HepG2 (cell line): Measurements from ENCODE around the gene UTP20. TPM values are rescaled to one million over a fixed set of nuclear protein-coding genes. Genes with fewer than 3 reads are reported as not detected.
A peak's percentile ranks its signal among the peaks of the same experiment; 100 is the strongest.
"Not testable (repeated sequence)": the region's sequence is repeated elsewhere in the genome, so short reads cannot be mapped to it uniquely, and the experiment has no call there.

Experiments used
- ATAC-seq: fragments of 200-7000 bp; cut with Tn5 transposase; 3 replicates; pipeline ENCODE4 v1.9.1; 2020; ENCODE audit warnings: mild to moderate bottlenecking, moderate library complexity
- BruUV-seq: library from RNA; stranded (reverse); fragments of 400-500 nt; replicated peaks from 2 replicates; lab custom pipeline; 2021; lab: Mats Ljungman, UMichigan
- CTCF ChIA-PET: fragments of 300-600 bp; formaldehyde crosslinking; extraction: SDS; loops from one replicate; lab custom pipeline; 2021; ENCODE audit warnings: low total read pairs, inconsistent platforms, low intra/inter-chr PET ratio; lab: Yijun Ruan, JAX
- POLR2A ChIA-PET: fragments of 350-600 bp; sonication (Branson Sonifier 250); formaldehyde crosslinking; loops from one replicate; lab custom pipeline; 2020; ENCODE audit warnings: antibody characterized with exemption, inconsistent platforms; lab: Yijun Ruan, JAX
- DNase-seq: peaks from one replicate; pipeline ENCODE4 v3.0.0-alpha.2; 2015; ENCODE audit warnings: low spot score
- FAIRE-seq: peaks from 3 replicates; lab custom pipeline; 2011; peaks lifted over from hg19 to GRCh38; lab: Jason Lieb, UNC
- H2AFZ ChIP-seq: one replicate; pipeline ENCODE4 v1.6.1; 2011; ENCODE audit warnings: low read length, inconsistent platforms
- H3K27ac ChIP-seq: fragments of 300-600 bp; 3 replicates; pipeline ENCODE4 v1.8.0; 2011; ENCODE audit warnings: mixed run types, mild to moderate bottlenecking, mixed read lengths, low read length, inconsistent platforms; ENCODE audit not compliant: insufficient read depth; ENCODE audit errors: extremely low read length
- H3K27me3 ChIP-seq, 2 experiments: fragments of 200-600 bp in 1 of 2; 2 replicates in 1 of 2; 3 replicates in 1 of 2; pipeline versions ENCODE4 v1.6.0 to v1.8.0; 2011; ENCODE audit warnings: low read length in 2 of 2, mild to moderate bottlenecking in 2 of 2, moderate library complexity in 2 of 2, inconsistent platforms in 1 of 2; ENCODE audit not compliant: insufficient read depth in 2 of 2, control insufficient read depth in 1 of 2
- H3K36me3 ChIP-seq, 2 experiments: fragments of 200-600 bp in 1 of 2; replicated peaks in 1 of 2; 2 replicates in 1 of 2; 3 replicates in 1 of 2; pipeline versions ENCODE4 v1.5.1 to v1.8.0; 2011; ENCODE audit warnings: low read length in 2 of 2, inconsistent platforms in 1 of 2; ENCODE audit not compliant: insufficient read depth in 2 of 2, control insufficient read depth in 1 of 2
- H3K4me1 ChIP-seq: 2 replicates; pipeline ENCODE4 v1.5.1; 2012; ENCODE audit warnings: low read length, inconsistent platforms; ENCODE audit not compliant: insufficient read depth
- H3K4me2 ChIP-seq: 2 replicates; pipeline ENCODE4 v1.6.0; 2011; ENCODE audit warnings: low read depth, low read length, inconsistent platforms
- H3K4me3 ChIP-seq, 3 experiments: fragments of 200-600 bp in 1 of 3; sonication (generic), shearing (Covaris generic) in 1 of 3; replicated peaks in 1 of 3; 2 replicates each; pipeline ENCODE4 v1.5.1; 2011 to 2016; ENCODE audit warnings: low read length in 3 of 3, inconsistent platforms in 2 of 3, low read depth in 2 of 3, mild to moderate bottlenecking in 2 of 3, control low read depth in 1 of 3, mixed read lengths in 1 of 3; ENCODE audit not compliant: insufficient read depth in 1 of 3
- H3K79me2 ChIP-seq: one replicate; pipeline ENCODE4 v1.6.1; 2011; ENCODE audit warnings: low read length, inconsistent platforms; ENCODE audit not compliant: insufficient read depth
- H3K9ac ChIP-seq: 2 replicates; pipeline ENCODE4 v1.6.0; 2011; ENCODE audit warnings: mild to moderate bottlenecking, low read depth, low read length, inconsistent platforms; ENCODE audit not compliant: insufficient read depth
- H3K9me3 ChIP-seq: 2 replicates; pipeline ENCODE4 v1.5.1; 2012; ENCODE audit warnings: mild to moderate bottlenecking, low read length
- H4K20me1 ChIP-seq: 2 replicates; pipeline ENCODE4 v1.6.0; 2011; ENCODE audit warnings: inconsistent platforms, mild to moderate bottlenecking, low read length, moderate library complexity; ENCODE audit not compliant: insufficient read depth
- HNF4A ChIP-seq: sonication (generic); formaldehyde crosslinking; IDR thresholded peaks from 2 replicates; pipeline ENCODE4 v1.4.0; 2020; ENCODE audit warnings: missing genetic modification reagents
- NR2F1 ChIP-seq, 2 experiments: fragments of 450-650 bp in 1 of 2; formaldehyde crosslinking in 1 of 2; IDR thresholded peaks; 2 replicates each; pipeline versions ENCODE4 v1.5.0 to v1.6.1; 2016 to 2020; ENCODE audit warnings: mild to moderate bottlenecking in 1 of 2, missing compliant biosample characterization in 1 of 2, missing genetic modification reagents in 1 of 2, moderate library complexity in 1 of 2
- ONECUT2 ChIP-seq: sonication (generic); formaldehyde crosslinking; IDR thresholded peaks from 2 replicates; pipeline ENCODE4 v1.4.0; 2020; ENCODE audit warnings: missing genetic modification reagents
- RARA ChIP-seq: IDR thresholded peaks from 2 replicates; pipeline ENCODE4 v1.6.1; 2016; ENCODE audit warnings: missing genetic modification reagents, missing compliant biosample characterization
- ZNF362 ChIP-seq: sonication (generic); formaldehyde crosslinking; IDR thresholded peaks from 2 replicates; pipeline ENCODE4 v1.4.0; 2020; ENCODE audit warnings: missing genetic modification reagents, mild to moderate bottlenecking, borderline replicate concordance
- WGBS: methylation state at CpG from one replicate; pipeline ENCODE4 v1.1.6; 2017; ENCODE audit warnings: low lambda C conversion rate; 5-methylcytosine and 5-hydroxymethylcytosine counted together
- in situ Hi-C: cut with HindIII; loops from 2 replicates; pipeline ENCODE4 v1.10.0; 2017; ENCODE audit warnings: low pct_unique_long_range_greater_than_20kb; ENCODE audit not compliant: extremely low pct_ligation_motif_present
- intact Hi-C: fragments of 100-400 bp; cut with micrococcal nuclease; formaldehyde crosslinking; loops from one replicate; pipeline ENCODE4 v1.10.0; 2022; ENCODE audit not compliant: unreplicated experiment
- polyA plus RNA-seq, 8 experiments: library from polyadenylated mRNA; depleted of rRNA in 3 of 8; stranded (reverse) in 7 of 8; unstranded in 1 of 8; fragments of >200 nt; fragmentation: Illumina TruSeq in 4 of 8; extraction: Trizol in 4 of 8; gene quantifications; 2 replicates each; pipeline versions ENCODE4 v1.2.1 to v1.2.3, GENCODE V29; 2011 to 2016; ENCODE audit warnings: low read depth in 4 of 8, missing spikeins in 1 of 8, mixed read lengths in 1 of 8; ENCODE audit not compliant: insufficient read depth in 1 of 8
- total RNA-seq, 5 experiments: library from RNA; depleted of rRNA; stranded (reverse); fragments of >200 nt; fragmentation: Illumina TruSeq; extraction: Trizol; gene quantifications; 2 replicates each; pipeline ENCODE4 v1.2.3, GENCODE V29; 2016; ENCODE audit warnings: low read depth in 1 of 5
- TF ChIP-seq, protein P1 (sequence below): IDR thresholded peaks from 2 replicates; pipeline ENCODE4 v1.4.0; 2020; ENCODE audit warnings: mild to moderate bottlenecking, missing genetic modification reagents
- TF ChIP-seq, protein P2 (sequence below): sonication (generic); formaldehyde crosslinking; IDR thresholded peaks from 2 replicates; pipeline ENCODE4 v1.8.0; 2022; ENCODE audit warnings: mild to moderate bottlenecking, missing genetic modification reagents; ENCODE audit not compliant: insufficient replicate concordance

Gene UTP20
- total and polyA plus RNA-seq, 2 of the 13 experiments (the other 11 are each of a cell fraction or from before 2014, with no cell fraction given): 9.0 to 38.5 TPM

GRCh38 chr12:101422066-101422465 lies 142.2 kb downstream of the UTP20 start:
- CTCF ChIA-PET, H3K27ac ChIP-seq, H3K9me3 ChIP-seq, H3K79me2 ChIP-seq, H3K9ac ChIP-seq, H2AFZ ChIP-seq, H3K36me3 ChIP-seq, intact Hi-C loops, H3K4me3 ChIP-seq, H3K27me3 ChIP-seq, POLR2A ChIA-PET, H4K20me1 ChIP-seq, FAIRE-seq, H3K4me2 ChIP-seq, BruUV-seq, H3K4me1 ChIP-seq: not testable (repeated sequence)
- TF ChIP-seq HNF4A (CRISPR knock-in tag): 0 out of 2 replicates have a peak, but pooled peaks have one; percentile 16
- TF ChIP-seq, protein P1, sequence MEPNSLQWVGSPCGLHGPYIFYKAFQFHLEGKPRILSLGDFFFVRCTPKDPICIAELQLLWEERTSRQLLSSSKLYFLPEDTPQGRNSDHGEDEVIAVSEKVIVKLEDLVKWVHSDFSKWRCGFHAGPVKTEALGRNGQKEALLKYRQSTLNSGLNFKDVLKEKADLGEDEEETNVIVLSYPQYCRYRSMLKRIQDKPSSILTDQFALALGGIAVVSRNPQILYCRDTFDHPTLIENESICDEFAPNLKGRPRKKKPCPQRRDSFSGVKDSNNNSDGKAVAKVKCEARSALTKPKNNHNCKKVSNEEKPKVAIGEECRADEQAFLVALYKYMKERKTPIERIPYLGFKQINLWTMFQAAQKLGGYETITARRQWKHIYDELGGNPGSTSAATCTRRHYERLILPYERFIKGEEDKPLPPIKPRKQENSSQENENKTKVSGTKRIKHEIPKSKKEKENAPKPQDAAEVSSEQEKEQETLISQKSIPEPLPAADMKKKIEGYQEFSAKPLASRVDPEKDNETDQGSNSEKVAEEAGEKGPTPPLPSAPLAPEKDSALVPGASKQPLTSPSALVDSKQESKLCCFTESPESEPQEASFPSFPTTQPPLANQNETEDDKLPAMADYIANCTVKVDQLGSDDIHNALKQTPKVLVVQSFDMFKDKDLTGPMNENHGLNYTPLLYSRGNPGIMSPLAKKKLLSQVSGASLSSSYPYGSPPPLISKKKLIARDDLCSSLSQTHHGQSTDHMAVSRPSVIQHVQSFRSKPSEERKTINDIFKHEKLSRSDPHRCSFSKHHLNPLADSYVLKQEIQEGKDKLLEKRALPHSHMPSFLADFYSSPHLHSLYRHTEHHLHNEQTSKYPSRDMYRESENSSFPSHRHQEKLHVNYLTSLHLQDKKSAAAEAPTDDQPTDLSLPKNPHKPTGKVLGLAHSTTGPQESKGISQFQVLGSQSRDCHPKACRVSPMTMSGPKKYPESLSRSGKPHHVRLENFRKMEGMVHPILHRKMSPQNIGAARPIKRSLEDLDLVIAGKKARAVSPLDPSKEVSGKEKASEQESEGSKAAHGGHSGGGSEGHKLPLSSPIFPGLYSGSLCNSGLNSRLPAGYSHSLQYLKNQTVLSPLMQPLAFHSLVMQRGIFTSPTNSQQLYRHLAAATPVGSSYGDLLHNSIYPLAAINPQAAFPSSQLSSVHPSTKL (CRISPR knock-in tag): 0 out of 2 replicates have a peak, but pooled peaks have one; percentile 23
- TF ChIP-seq, protein P2, sequence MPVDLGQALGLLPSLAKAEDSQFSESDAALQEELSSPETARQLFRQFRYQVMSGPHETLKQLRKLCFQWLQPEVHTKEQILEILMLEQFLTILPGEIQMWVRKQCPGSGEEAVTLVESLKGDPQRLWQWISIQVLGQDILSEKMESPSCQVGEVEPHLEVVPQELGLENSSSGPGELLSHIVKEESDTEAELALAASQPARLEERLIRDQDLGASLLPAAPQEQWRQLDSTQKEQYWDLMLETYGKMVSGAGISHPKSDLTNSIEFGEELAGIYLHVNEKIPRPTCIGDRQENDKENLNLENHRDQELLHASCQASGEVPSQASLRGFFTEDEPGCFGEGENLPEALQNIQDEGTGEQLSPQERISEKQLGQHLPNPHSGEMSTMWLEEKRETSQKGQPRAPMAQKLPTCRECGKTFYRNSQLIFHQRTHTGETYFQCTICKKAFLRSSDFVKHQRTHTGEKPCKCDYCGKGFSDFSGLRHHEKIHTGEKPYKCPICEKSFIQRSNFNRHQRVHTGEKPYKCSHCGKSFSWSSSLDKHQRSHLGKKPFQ (CRISPR knock-in tag): peak; percentile 37
- 0 out of 4 replicates have a peak, but pooled peaks of 1 of the 2 experiments have one; percentile 11 for TF ChIP-seq NR2F1 (CRISPR knock-in tag; IDR thresholded peaks at IDR 0.05)
- TF ChIP-seq RARA: peak; percentile 87
- TF ChIP-seq ONECUT2 (CRISPR knock-in tag): peak; percentile 83
- TF ChIP-seq ZNF362: peak; percentile 42; the same call in 1 of the 2 replicates
- ATAC-seq: peak; percentile 75
- DNase-seq: peak; percentile 25
- in situ Hi-C loops: loop anchor here (25.0 kb wide), 1 partner anchor 340 kb away; no protein-coding TSS in a partner anchor
- 22% methylated on average over 4 of the region's 4 CpGs for WGBS
